Heart left ventricle (tissue), 16 donors: ENCODE measurements around the gene SLC9A5. TPM values are rescaled to one million over a fixed set of nuclear protein-coding genes. Genes with fewer than 3 reads are reported as not detected.

ENCODE experiments used
- ATAC-seq, 4 donors: fragments of 200-7000 bp; cut with Tn5 transposase; one replicate each; pipeline ENCODE4 v1.9.1; 2020 to 2022; ENCODE audit warnings: moderate library complexity in 4 of 4, mild to moderate bottlenecking in 3 of 4, moderate number of reproducible peaks in 1 of 4
- DNase-seq, 5 donors: peaks; one replicate each; pipeline ENCODE4 v3.0.0-alpha.2; 2020
- H3K27ac ChIP-seq, 12 donors: fragments of 200-600 bp; sonication (generic) in 4 of 12; one replicate each; pipeline versions ENCODE4 v1.5.0 to v1.8.0; 2016 to 2022; ENCODE audit warnings: mild to moderate bottlenecking in 2 of 12
- H3K27me3 ChIP-seq, 9 donors: fragments of 200-600 bp; sonication (generic) in 2 of 9; one replicate each; pipeline versions ENCODE4 v1.5.1 to v1.8.0; 2016 to 2022; ENCODE audit warnings: mild to moderate bottlenecking in 3 of 9
- H3K36me3 ChIP-seq, 9 donors: fragments of 200-600 bp; sonication (generic) in 2 of 9; one replicate each; pipeline versions ENCODE4 v1.5.0 to v1.8.0; 2018 to 2022; ENCODE audit warnings: mild to moderate bottlenecking in 2 of 9
- H3K4me1 ChIP-seq, 12 donors: fragments of 200-600 bp; sonication (generic) in 4 of 12; one replicate each; pipeline versions ENCODE4 v1.5.0 to v1.8.0; 2016 to 2022; ENCODE audit warnings: mild to moderate bottlenecking in 3 of 12
- H3K4me3 ChIP-seq, 12 donors: fragments of 200-600 bp; sonication (generic) in 4 of 12; one replicate each; pipeline versions ENCODE4 v1.5.0 to v1.8.0; 2017 to 2022; ENCODE audit warnings: mild to moderate bottlenecking in 9 of 12, moderate library complexity in 4 of 12
- H3K9me3 ChIP-seq, 12 donors: fragments of 200-600 bp; sonication (generic) in 4 of 12; one replicate each; pipeline versions ENCODE4 v1.5.0 to v1.8.0; 2016 to 2022; ENCODE audit warnings: mild to moderate bottlenecking in 1 of 12
- POLR2A ChIP-seq, 2 donors: fragments of 450-650 bp; IDR thresholded peaks; one replicate each; pipeline ENCODE4 v1.6.1; 2017; ENCODE audit warnings: antibody characterized with exemption in 2 of 2, mild to moderate bottlenecking in 2 of 2, moderate library complexity in 2 of 2
- whole genome bisulfite sequencing, 4 donors: extraction: QIAGEN DNeasy Blood & Tissue Kit in 2 of 4; methylation state at CpG; one replicate each; pipeline versions ENCODE4 v1.1.5 to v1.1.7; 2013 to 2018; 5-methylcytosine and 5-hydroxymethylcytosine counted together
- intact Hi-C, 10 donors: fragments of 100-400 bp; cut with DNase I; formaldehyde crosslinking; loops; one replicate each; pipeline versions ENCODE4 v1.11.1 to v1.14.2; 2022
- polyA plus RNA-seq, 2 donors: library from polyadenylated mRNA; stranded (reverse); fragments of 200-250 nt; gene quantifications; one replicate each; pipeline ENCODE4 v1.2.3, GENCODE V29; 2013
- total RNA-seq, 9 donors: library from RNA; depleted of rRNA in 2 of 9; stranded (reverse); fragments of >200 nt in 2 of 9; fragmentation: NEBNext Ultra II Directional in 3 of 9; extraction: Animal tissue kit (Norgen Biotek cat#: 25700) in 3 of 9; gene quantifications; one replicate each; pipeline versions ENCODE4 v1.1.0 to v1.2.4, GENCODE V29; 2016 to 2023
- TF ChIP-seq, protein P1 (sequence below), 12 donors: fragments of 200-600 bp; sonication (generic) in 4 of 12; IDR thresholded peaks; one replicate each; pipeline versions ENCODE4 v1.5.0 to v1.8.0; 2018 to 2022; ENCODE audit warnings: antibody characterized with exemption in 12 of 12, mild to moderate bottlenecking in 5 of 12
- donor health status: ischemic (EF 13 %, LVEDD 7.1; RV severe dilation, severe dysfunction).
- donor health status: healthy with polysubstance abuse.
- donor health status: DM: no; HTN: yes; CAD: no.
- donor health status: DM: no; HTN: no; CAD: no.
- donor health status: ischemic (EF 25% LVEDD 6.9; RV normal size, moderate dysfunction).
- donor health status: ischemic (EF 25% LVEDD 5.7; RV mildly dilated, moderate dysfunction).
- donor health status: healthy.
- donor health status: DM: yes; HTN: yes; CAD: no.
- donor health status: ischemic (EF 35%, LVEDD 5.7; RV mildly dilated, moderate dysfunction).
- donor health status: nonischemic (EF 11% LVEDD 7.7; RV severe dilation, severe dysfunction).
- donor health status: DM: yes; HTN: yes; CAD: no.
- donor health status: PGD.
- donor health status: ischemic (EF 29% LVEDD 5.4; RV normal size, mild dysfunction).
- donor health status: nonischemic (EF 23%, LVEDD 6.1; RV moderate dilation, normal function).

The SLC9A5 gene
- total and polyA plus RNA-seq, 11 donors, result 0.16 to 2.0 (median 1.2) TPM

DNA sequence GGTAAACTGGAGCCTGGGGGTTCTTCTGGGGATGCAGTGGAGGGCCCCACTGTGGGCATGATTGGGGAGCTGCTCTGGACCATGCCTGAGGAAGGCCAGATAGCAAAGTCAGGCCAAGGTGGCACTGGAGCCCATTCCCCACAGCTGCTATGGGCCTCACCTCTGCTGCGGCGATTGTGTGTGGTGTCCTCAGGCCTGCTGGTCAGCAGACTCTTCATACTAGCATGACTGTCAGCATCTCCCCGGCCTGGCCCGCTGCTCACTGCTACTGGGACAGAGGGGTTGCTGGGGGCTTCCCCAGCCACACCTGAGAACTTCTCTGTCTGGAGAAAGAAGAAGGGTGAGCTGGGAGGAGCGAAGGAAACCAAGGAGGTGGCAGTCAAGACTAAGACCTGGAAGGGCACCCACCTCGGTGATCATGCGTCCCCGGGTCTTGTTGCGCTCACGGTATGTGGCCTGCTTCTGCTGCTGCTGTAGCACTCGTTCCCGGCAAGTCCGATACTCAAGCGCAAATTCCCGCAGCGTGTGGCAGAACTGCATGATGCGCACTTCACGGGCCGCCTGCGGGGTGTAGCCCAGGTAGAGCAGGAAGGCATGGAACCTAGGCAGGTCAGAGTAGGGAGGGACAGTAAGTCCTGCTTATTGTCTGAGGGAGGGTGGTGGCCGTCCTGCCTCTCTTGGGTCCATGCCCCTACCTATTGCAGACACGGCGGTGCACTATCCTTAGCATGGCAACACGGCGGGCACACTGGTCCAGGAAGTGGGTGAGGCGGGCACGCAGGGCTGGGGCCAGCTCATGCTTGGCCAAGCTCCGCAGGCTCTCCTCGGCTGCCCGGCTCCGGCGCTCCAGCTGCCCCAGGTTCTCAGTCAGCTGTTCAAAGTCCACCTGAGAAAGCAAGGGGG, 18.6 kb upstream of the SLC9A5 start:
- Histone ChIP-seq H3K36me3 (peaks cover 0 to 73% (median 69%) of the 10 kb centered on the region in 9 donors), H3K4me1 (peaks cover 2 to 22% (median 16%) of the 10 kb centered on the region in 12 donors), H3K27me3 (no peaks in the 10 kb centered on the region), H3K9me3 (no peaks in the 10 kb centered on the region), H3K4me3 (no peak overlapping the region), H3K27ac (no peak overlapping the region)
- ATAC-seq (no peak), DNase-seq (peak in 3 of 5 donors; percentile 24 to 50 (median 27))
- 90 to 94% (median 92%) methylated on average over 22 to 32 of the region's 32 CpGs for WGBS, 4 donors
- intact Hi-C loops, result loop anchor here in 5 of 10 donors (5.0 to 10.0 kb wide), 2 partner anchors 38 to 795 kb away; partner anchors contain the start of genes E2F4 (in 4 of the 5), EXOC3L1 (in 4 of the 5), DDX28 (in 1 of the 5) and DUS2 (in 1 of the 5)
- no peak for TF ChIP-seq POLR2A (IDR thresholded peaks at IDR 0.05)
- TF ChIP-seq, protein P1, sequence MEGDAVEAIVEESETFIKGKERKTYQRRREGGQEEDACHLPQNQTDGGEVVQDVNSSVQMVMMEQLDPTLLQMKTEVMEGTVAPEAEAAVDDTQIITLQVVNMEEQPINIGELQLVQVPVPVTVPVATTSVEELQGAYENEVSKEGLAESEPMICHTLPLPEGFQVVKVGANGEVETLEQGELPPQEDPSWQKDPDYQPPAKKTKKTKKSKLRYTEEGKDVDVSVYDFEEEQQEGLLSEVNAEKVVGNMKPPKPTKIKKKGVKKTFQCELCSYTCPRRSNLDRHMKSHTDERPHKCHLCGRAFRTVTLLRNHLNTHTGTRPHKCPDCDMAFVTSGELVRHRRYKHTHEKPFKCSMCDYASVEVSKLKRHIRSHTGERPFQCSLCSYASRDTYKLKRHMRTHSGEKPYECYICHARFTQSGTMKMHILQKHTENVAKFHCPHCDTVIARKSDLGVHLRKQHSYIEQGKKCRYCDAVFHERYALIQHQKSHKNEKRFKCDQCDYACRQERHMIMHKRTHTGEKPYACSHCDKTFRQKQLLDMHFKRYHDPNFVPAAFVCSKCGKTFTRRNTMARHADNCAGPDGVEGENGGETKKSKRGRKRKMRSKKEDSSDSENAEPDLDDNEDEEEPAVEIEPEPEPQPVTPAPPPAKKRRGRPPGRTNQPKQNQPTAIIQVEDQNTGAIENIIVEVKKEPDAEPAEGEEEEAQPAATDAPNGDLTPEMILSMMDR (IDR thresholded peaks at IDR 0.05), result no peak

DNA sequence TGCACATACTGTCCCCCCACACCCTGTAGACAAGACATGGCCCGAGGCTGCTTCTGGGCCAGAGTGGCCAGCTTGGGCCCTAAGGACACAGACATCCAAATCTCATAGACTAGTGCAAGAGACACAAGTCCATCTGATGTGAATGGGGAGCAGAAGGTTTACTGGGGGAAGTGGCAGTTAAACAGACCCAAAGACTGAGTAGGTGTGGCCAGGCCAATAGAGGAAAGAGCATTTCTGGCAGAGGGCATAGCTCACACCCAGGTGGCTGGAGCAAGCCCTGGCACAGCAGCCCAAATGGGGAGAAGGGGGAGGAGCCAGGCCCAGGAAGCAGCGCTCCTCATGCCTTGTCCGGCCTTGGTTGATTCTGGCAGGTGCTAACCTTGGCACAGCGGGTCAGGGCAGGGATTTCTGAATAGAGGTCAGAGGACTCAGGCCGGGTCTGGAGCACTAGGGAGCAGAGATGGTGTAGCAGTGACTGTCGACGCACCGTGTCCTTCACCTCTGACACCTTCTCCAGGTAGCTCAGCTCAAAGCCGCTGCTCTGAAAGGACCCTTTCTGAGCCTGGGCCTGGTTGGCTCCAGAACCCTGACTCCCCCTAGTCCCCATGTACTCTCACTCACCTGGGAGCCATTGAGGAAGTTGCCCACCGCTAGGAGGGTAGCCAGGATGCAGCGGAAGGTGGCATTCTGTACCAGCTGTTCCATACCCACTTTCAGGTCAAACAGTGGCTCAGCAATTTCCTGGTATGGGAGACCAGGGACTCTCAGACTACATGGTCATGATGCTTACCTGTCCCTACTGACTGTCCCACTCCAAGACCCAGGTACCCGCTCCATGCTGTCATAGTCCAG, 17.7 kb upstream of the SLC9A5 start:
- H3K36me3 ChIP-seq, result peaks cover 0 to 81% (median 78%) of the 10 kb centered on the region in 9 donors
- intact Hi-C loops, result loop anchor here in 1 of 10 donors (10.0 kb wide), 1 partner anchor 794 kb away; the partner anchor contains the start of genes DDX28 and DUS2
- no peak overlapping the region for H3K27ac ChIP-seq
- ATAC-seq (no peak), DNase-seq (peak in 3 of 5 donors; percentile 14 to 46 (median 19))
- WGBS, 4 donors, result 87 to 96% (median 89%) methylated on average over 8 to 12 of the region's 12 CpGs
- H3K27me3 ChIP-seq, result no peaks in the 10 kb centered on the region
- no peak for TF ChIP-seq POLR2A (IDR thresholded peaks at IDR 0.05)
- TF ChIP-seq, protein P1 (IDR thresholded peaks at IDR 0.05), result no peak
- no peak overlapping the region for H3K4me3 ChIP-seq
- no peaks in the 10 kb centered on the region for H3K9me3 ChIP-seq
- peaks cover 2 to 18% (median 12%) of the 10 kb centered on the region in 12 donors for H3K4me1 ChIP-seq

DNA sequence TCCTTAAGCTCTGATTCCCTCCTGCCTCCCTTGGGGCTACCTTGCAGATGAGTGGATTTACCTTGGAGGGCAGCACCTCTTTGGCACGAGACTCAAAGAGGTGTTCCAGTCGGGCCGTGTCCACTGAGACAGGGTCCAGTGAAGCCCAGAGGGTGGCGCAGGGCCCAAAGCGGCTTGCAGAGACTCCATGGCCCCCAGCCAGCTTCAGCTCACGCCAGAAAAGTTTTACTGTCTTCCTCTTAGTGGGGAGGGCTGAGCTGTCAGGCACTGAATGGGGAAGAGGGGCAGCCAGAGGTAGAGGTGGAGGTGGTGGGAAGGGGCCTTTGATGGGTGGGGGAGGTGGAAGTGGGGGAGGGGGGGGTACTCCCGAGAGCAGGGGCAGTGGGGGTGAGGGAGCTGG, 15.2 kb upstream of the SLC9A5 start:
- no peak overlapping the region for H3K27ac ChIP-seq
- DNase-seq (peak in 3 of 5 donors; percentile 18 to 28 (median 22)), ATAC-seq (no peak)
- H3K9me3 ChIP-seq, result no peaks in the 10 kb centered on the region
- peaks cover 0 to 100% (median 97%) of the 10 kb centered on the region in 9 donors for H3K36me3 ChIP-seq
- no peak overlapping the region for H3K4me3 ChIP-seq
- 60 to 78% (median 75%) methylated on average over 5 to 7 of the region's 7 CpGs for WGBS, 4 donors
- intact Hi-C loops, result loop anchor here in 1 of 10 donors (10.0 kb wide), 1 partner anchor 791 kb away; the partner anchor contains the start of genes DDX28 and DUS2
- peaks cover 0 to under 1% (median 0%) of the 10 kb centered on the region in 12 donors for H3K4me1 ChIP-seq
- H3K27me3 ChIP-seq, result no peaks in the 10 kb centered on the region
- TF ChIP-seq, protein P1 (IDR thresholded peaks at IDR 0.05), result no peak
- TF ChIP-seq POLR2A (IDR thresholded peaks at IDR 0.05), result no peak
